ENCODE data around the gene ZFAND3.

DNA sequence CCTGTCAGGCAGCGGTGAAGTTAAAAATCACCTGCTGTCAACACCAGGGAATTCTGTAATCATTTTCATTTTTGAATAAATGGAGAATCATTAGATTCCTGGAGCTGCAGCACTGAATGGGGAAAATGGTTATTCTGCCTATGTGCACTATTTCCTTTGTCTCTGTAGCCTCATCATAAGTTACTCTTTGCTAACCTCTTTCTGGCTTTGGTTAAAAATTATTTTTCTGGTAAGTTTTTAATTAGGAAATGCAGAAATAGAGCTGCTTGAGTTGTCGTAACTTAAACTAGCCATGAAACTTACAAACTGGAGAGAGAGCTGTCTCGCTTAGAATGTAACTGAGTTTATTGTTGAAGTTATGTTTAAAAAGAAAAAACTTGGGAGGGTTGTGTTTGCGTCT, 28.8 kb downstream of the ZFAND3 start:
- TF ChIP-seq, protein P1, sequence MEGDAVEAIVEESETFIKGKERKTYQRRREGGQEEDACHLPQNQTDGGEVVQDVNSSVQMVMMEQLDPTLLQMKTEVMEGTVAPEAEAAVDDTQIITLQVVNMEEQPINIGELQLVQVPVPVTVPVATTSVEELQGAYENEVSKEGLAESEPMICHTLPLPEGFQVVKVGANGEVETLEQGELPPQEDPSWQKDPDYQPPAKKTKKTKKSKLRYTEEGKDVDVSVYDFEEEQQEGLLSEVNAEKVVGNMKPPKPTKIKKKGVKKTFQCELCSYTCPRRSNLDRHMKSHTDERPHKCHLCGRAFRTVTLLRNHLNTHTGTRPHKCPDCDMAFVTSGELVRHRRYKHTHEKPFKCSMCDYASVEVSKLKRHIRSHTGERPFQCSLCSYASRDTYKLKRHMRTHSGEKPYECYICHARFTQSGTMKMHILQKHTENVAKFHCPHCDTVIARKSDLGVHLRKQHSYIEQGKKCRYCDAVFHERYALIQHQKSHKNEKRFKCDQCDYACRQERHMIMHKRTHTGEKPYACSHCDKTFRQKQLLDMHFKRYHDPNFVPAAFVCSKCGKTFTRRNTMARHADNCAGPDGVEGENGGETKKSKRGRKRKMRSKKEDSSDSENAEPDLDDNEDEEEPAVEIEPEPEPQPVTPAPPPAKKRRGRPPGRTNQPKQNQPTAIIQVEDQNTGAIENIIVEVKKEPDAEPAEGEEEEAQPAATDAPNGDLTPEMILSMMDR (IDR thresholded peaks at IDR 0.05) = no peak
- TF ChIP-seq POLR2A (IDR thresholded peaks at IDR 0.05) = no peak
